Astrocyte of the spinal cord (primary cell): ENCODE results near the gene FPGT.

Experiments
- DNase-seq: peaks from one replicate; pipeline ENCODE4 v3.0.0; 2011; ENCODE audit warnings: low read depth, low spot score
- H3K4me3 ChIP-seq: 2 replicates; pipeline ENCODE4 v1.5.1; 2011; ENCODE audit warnings: low read depth, mild to moderate bottlenecking, low read length, moderate library complexity
- CTCF ChIP-seq: IDR thresholded peaks from 2 replicates; pipeline ENCODE4 v1.5.1; 2012; ENCODE audit warnings: low read depth, mild to moderate bottlenecking, low read length, inconsistent platforms
- in situ Hi-C: cut with HindIII; loops from 2 replicates; pipeline ENCODE4 v1.10.0; 2017; ENCODE audit warnings: low sequenced_read_pairs

The FPGT gene

GRCh38 chr1:74195339-74195738 is 2.7 kb upstream of the FPGT start:
- no peak overlapping the region for H3K4me3 ChIP-seq
- TF ChIP-seq CTCF: no peak
- in situ Hi-C loops: no loop called here
- DNase-seq: no peak

GRCh38 chr1:74197255-74197654 is 787 bp upstream of the FPGT start:
- in situ Hi-C loops: no loop called here
- DNase-seq: no peak
- H3K4me3 ChIP-seq: peak overlapping the region; percentile 71
- no peak for TF ChIP-seq CTCF

- no peak overlapping the region for H3K4me3 ChIP-seq
- in situ Hi-C loops: no loop called here
- no peak for DNase-seq
- TF ChIP-seq CTCF: no peak
These were observed 1.5 kb downstream of the FPGT start for GRCh38 chr1:74199504-74199903.

GRCh38 chr1:74205266-74205665 is 7.2 kb downstream of the FPGT start:
- peak; percentile 21 for DNase-seq
- in situ Hi-C loops: no loop called here
- H3K4me3 ChIP-seq: no peak overlapping the region
- no peak for TF ChIP-seq CTCF

GRCh38 chr1:74215229-74215628 is 17.2 kb downstream of the FPGT start:
- in situ Hi-C loops: no loop called here
- no peak overlapping the region for H3K4me3 ChIP-seq
- DNase-seq: no peak
- no peak for TF ChIP-seq CTCF

- no peak for TF ChIP-seq CTCF
- DNase-seq: peak; percentile 12
- no peak overlapping the region for H3K4me3 ChIP-seq
- in situ Hi-C loops: no loop called here
These were observed 24.7 kb downstream of the FPGT start for GRCh38 chr1:74222701-74223100.

GRCh38 chr1:74223453-74223852 is 25.4 kb downstream of the FPGT start:
- no peak for DNase-seq
- in situ Hi-C loops: no loop called here
- TF ChIP-seq CTCF: no peak
- no peak overlapping the region for H3K4me3 ChIP-seq
